ENCODE measurements around the gene SPATA16.

- TF ChIP-seq EZH2 (IDR thresholded peaks at IDR 0.05; ENCODE audit: borderline replicate concordance, insufficient read depth, low read depth, low read length, poor library complexity, severe bottlenecking) (no peak), CTCF (IDR thresholded peaks at IDR 0.05) (no peak)
Measured at GRCh38 chr3:173058229-173058628, 82.8 kb downstream of the SPATA16 start.

Measured in B cell (primary cell).